GM21381 (cell line): ENCODE results near the gene CHST5.

Source experiments
- ATAC-seq: cut with Tn5 transposase; IDR thresholded peaks from one replicate; pipeline ENCODE4 v1.9.1; 2021; ENCODE audit warnings: mild to moderate bottlenecking, moderate library complexity; ENCODE audit not compliant: unreplicated experiment

The CHST5 gene

DNA sequence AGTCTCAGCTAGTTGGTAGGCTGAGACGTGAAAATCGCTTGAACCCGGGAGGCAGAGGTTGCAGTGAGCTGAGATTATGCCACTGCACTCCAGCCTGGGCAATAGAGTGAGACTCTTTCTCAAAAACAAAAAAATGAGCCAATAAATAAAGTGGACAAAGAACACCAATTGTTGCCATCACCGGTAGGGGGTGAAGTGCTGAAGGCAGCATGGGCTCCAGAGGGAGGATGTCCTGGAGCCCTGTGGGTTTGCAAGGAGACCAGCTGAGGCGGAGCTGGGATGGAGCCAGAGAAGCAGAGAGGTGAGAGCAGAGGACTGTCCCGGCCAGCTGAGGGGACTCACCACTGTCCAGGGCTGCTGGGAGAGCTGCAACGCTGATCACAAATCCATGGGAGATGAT, 54.4 kb downstream of the CHST5 start:
- ATAC-seq = no peak

DNA sequence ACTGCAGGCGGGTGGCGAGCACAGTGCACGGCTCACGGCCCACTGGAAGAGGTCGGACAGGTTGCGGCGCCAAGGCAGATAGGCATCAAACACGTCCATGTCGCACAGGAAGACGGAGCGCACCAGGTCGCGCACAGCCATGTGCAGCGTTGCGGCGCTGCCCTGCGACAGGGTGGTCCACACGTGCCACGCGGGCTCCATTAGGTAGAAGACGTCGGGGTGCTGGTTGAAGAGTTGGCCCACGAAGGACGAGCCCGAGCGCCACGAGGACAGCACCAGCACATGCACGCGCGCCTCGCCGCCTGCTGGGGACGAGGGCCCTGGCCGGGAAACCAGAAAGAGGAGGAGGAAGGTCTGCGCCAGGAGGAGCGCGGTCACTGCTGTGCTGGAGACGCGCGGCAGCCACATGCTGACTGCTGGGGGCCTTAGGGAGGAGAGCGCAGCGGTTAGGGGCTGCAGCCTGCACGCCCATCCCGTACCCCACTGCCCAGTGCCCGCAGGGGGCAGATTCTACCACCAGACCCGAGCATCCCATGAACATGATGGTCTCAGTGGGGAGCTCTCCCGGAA, 56.4 kb downstream of the CHST5 start:
- no peak for ATAC-seq
